GM12892 (cell line): ENCODE data around the gene SEMG1.

Source experiments
- POLR2A ChIP-seq: IDR thresholded peaks from 2 replicates; pipeline ENCODE4 v1.6.1; 2011; ENCODE audit warnings: low read depth, low read length, control low read depth
- POLR2AphosphoS5 ChIP-seq: IDR thresholded peaks from 2 replicates; pipeline ENCODE4 v1.6.1; 2011; ENCODE audit warnings: low read depth, low read length, control low read depth
- TAF1 ChIP-seq: IDR thresholded peaks from 2 replicates; pipeline ENCODE4 v1.6.1; 2011; ENCODE audit warnings: low read depth, mild to moderate bottlenecking, control low read depth, low read length, borderline replicate concordance

- TF ChIP-seq TAF1 (no peak), POLR2A (no peak), POLR2AphosphoS5 (no peak)
These were observed 47.8 kb downstream of the SEMG1 start, which contains the start of gene SLPI for GRCh38 chr20:45254383-45255262.
